Activated CD8-positive, alpha-beta T cell treated with anti-CD3 and anti-CD28 coated beads for 36 hours (primary cell): ENCODE data around the gene PITPNB. TPM values are rescaled to one million over a fixed set of nuclear protein-coding genes. Genes with fewer than 3 reads are reported as not detected.

Experiments
- ATAC-seq: fragments of 200-7000 bp; cut with Tn5 transposase; one replicate; pipeline ENCODE4 v1.10.0; 2021; ENCODE audit warnings: mild to moderate bottlenecking, moderate library complexity
- CTCF ChIA-PET: fragments of 350-600 bp; sonication (Branson Sonifier 250); formaldehyde crosslinking; loops from one replicate; lab custom pipeline; 2021; ENCODE audit warnings: antibody characterized with exemption; lab: Charles Lee
- POLR2A ChIA-PET: fragments of 350-600 bp; sonication (Branson Sonifier 250); formaldehyde crosslinking; loops from one replicate; lab custom pipeline; 2021; ENCODE audit warnings: antibody characterized with exemption; lab: Charles Lee
- DNase-seq: peaks from one replicate; pipeline ENCODE4 v3.0.0-alpha.2; 2020
- H3K27ac Mint-ChIP-seq: one replicate; pipeline ENCODE4 v1.8.0; 2021; ENCODE audit warnings: mild to moderate bottlenecking, mixed read lengths
- H3K27me3 Mint-ChIP-seq: one replicate; pipeline ENCODE4 v1.8.0; 2021; ENCODE audit warnings: mixed read lengths
- H3K36me3 Mint-ChIP-seq: one replicate; pipeline ENCODE4 v1.8.0; 2021; ENCODE audit warnings: low read depth, mixed read lengths
- H3K4me1 Mint-ChIP-seq: one replicate; pipeline ENCODE4 v1.8.0; 2021; ENCODE audit warnings: low read depth, mixed read lengths
- H3K4me3 Mint-ChIP-seq: one replicate; pipeline ENCODE4 v1.8.0; 2021; ENCODE audit warnings: mild to moderate bottlenecking, moderate library complexity, mixed read lengths
- H3K9me3 Mint-ChIP-seq: one replicate; pipeline ENCODE4 v1.8.0; 2021; ENCODE audit warnings: mixed read lengths
- intact Hi-C: fragments of 100-400 bp; cut with micrococcal nuclease; formaldehyde crosslinking; loops from one replicate; pipeline ENCODE4 v1.10.0; 2022
- total RNA-seq, 2 experiments: library from RNA; stranded (reverse); gene quantifications; one replicate each; pipeline ENCODE4 v1.2.3, GENCODE V29; 2021
- TF ChIP-seq, protein P1 (sequence below): fragments of 200-600 bp; IDR thresholded peaks from one replicate; pipeline ENCODE4 v1.8.0; 2022; ENCODE audit warnings: antibody characterized with exemption, mild to moderate bottlenecking

The PITPNB gene
- total RNA-seq, 2 experiments from 2014 or later = 87.7 to 89.1 TPM

DNA sequence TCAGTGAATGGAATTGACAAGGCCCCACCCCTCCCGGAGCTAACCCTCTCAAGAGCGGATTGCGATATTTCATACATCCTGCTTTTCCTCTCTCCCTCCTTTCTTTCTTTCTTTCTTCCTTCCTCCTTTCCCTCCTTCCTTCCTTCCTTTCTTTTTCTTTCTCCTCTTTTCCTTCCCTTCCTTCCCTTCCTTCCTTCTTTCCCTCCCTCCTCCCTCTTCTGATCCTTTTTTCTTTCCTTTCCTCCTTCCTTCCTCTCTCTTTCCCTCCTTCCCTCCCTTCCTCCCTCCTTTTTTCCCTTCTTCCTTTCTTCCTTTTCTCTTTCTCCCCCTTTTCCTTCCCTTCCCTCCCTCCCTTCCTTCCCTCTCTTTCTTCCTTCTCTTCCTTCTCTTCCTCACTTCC lies 102.5 kb downstream of the PITPNB start:
- ChIA-PET CTCF (no interaction called here), POLR2A (no interaction called here)
- H3K27ac Mint-ChIP-seq = no peak overlapping the region
- intact Hi-C loops = no loop called here
- H3K9me3 Mint-ChIP-seq = no peaks in the 10 kb centered on the region
- no peak for ATAC-seq
- DNase-seq = no peak
- H3K4me1 Mint-ChIP-seq = no peaks in the 10 kb centered on the region
- no peak overlapping the region for H3K4me3 Mint-ChIP-seq
- TF ChIP-seq, protein P1, sequence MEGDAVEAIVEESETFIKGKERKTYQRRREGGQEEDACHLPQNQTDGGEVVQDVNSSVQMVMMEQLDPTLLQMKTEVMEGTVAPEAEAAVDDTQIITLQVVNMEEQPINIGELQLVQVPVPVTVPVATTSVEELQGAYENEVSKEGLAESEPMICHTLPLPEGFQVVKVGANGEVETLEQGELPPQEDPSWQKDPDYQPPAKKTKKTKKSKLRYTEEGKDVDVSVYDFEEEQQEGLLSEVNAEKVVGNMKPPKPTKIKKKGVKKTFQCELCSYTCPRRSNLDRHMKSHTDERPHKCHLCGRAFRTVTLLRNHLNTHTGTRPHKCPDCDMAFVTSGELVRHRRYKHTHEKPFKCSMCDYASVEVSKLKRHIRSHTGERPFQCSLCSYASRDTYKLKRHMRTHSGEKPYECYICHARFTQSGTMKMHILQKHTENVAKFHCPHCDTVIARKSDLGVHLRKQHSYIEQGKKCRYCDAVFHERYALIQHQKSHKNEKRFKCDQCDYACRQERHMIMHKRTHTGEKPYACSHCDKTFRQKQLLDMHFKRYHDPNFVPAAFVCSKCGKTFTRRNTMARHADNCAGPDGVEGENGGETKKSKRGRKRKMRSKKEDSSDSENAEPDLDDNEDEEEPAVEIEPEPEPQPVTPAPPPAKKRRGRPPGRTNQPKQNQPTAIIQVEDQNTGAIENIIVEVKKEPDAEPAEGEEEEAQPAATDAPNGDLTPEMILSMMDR = no peak
- H3K27me3 Mint-ChIP-seq = peaks cover 3% of the 10 kb centered on the region
- H3K36me3 Mint-ChIP-seq = no peaks in the 10 kb centered on the region

GRCh38 chr22:27815826-27816530 lies 103.1 kb downstream of the PITPNB start:
- Mint-ChIP-seq H3K27me3 (peaks cover 3% of the 10 kb centered on the region), H3K27ac (no peak overlapping the region), H3K9me3 (no peaks in the 10 kb centered on the region), H3K36me3 (no peaks in the 10 kb centered on the region), H3K4me3 (no peak overlapping the region), H3K4me1 (no peaks in the 10 kb centered on the region)
- DNase-seq (no peak), ATAC-seq (no peak)
- TF ChIP-seq, protein P1 = no peak
- CTCF ChIA-PET = no interaction called here
- intact Hi-C loops = no loop called here
- POLR2A ChIA-PET = no interaction called here

- peaks cover 3% of the 10 kb centered on the region for H3K27me3 Mint-ChIP-seq
- no peaks in the 10 kb centered on the region for H3K36me3 Mint-ChIP-seq
- TF ChIP-seq, protein P1 = no peak
- ChIA-PET CTCF (no interaction called here), POLR2A (no interaction called here)
- H3K4me3 Mint-ChIP-seq = no peak overlapping the region
- no peaks in the 10 kb centered on the region for H3K4me1 Mint-ChIP-seq
- ATAC-seq (no peak), DNase-seq (no peak)
- H3K27ac Mint-ChIP-seq = no peak overlapping the region
- intact Hi-C loops = no loop called here
- no peaks in the 10 kb centered on the region for H3K9me3 Mint-ChIP-seq
Observed at GRCh38 chr22:27814993-27815392, 104.1 kb downstream of the PITPNB start.

- H3K4me3 Mint-ChIP-seq = no peak overlapping the region
- TF ChIP-seq, protein P1 = no peak
- no peaks in the 10 kb centered on the region for H3K9me3 Mint-ChIP-seq
- ChIA-PET CTCF (no interaction called here), POLR2A (no interaction called here)
- no peaks in the 10 kb centered on the region for H3K4me1 Mint-ChIP-seq
- H3K36me3 Mint-ChIP-seq = no peaks in the 10 kb centered on the region
- peaks cover 11% of the 10 kb centered on the region for H3K27me3 Mint-ChIP-seq
- DNase-seq (no peak), ATAC-seq (no peak)
- no peak overlapping the region for H3K27ac Mint-ChIP-seq
- intact Hi-C loops = no loop called here
Observed at GRCh38 chr22:27811778-27812177, 107.3 kb downstream of the PITPNB start.

- Mint-ChIP-seq H3K27ac (no peak overlapping the region), H3K27me3 (peaks cover 13% of the 10 kb centered on the region), H3K4me3 (no peak overlapping the region), H3K36me3 (no peaks in the 10 kb centered on the region), H3K4me1 (no peaks in the 10 kb centered on the region), H3K9me3 (no peaks in the 10 kb centered on the region)
- ChIA-PET POLR2A (no interaction called here), CTCF (no interaction called here)
- TF ChIP-seq, protein P1 = no peak
- ATAC-seq (no peak), DNase-seq (no peak)
- intact Hi-C loops = no loop called here
Observed at GRCh38 chr22:27810609-27811151, 108.4 kb downstream of the PITPNB start.
